Measurements from ENCODE around the gene LPP. TPM values are rescaled to one million over a fixed set of nuclear protein-coding genes. Genes with fewer than 3 reads are reported as not detected.
A peak's percentile ranks its signal among the peaks of the same experiment; 100 is the strongest.

Gene LPP
- total and polyA plus RNA-seq, 2 of the 13 experiments (the other 11 are each of a cell fraction or from before 2014, with no cell fraction given), result 19.2 to 29.9 TPM

GRCh38 chr3:188157971-188158370, 4.0 kb downstream of the LPP start (continued):
- TF ChIP-seq PAXIP1 (CRISPR knock-in tag; conservative IDR thresholded peaks at IDR 0.05) (peak; percentile 74), ZNF3 (CRISPR knock-in tag; IDR thresholded peaks at IDR 0.05) (no peak), SRY (CRISPR knock-in tag; IDR thresholded peaks at IDR 0.05) (no peak), TBP (CRISPR knock-in tag; IDR thresholded peaks at IDR 0.05) (no peak), RFXAP (CRISPR knock-in tag; IDR thresholded peaks at IDR 0.05; ENCODE audit: borderline replicate concordance) (no peak), ZNF619 (CRISPR knock-in tag; IDR thresholded peaks at IDR 0.05) (no peak), SKI (IDR thresholded peaks at IDR 0.05; ENCODE audit: partially characterized antibody) (no peak), MTERF4 (CRISPR knock-in tag; IDR thresholded peaks at IDR 0.05) (no peak), ZMAT3 (CRISPR knock-in tag; conservative IDR thresholded peaks at IDR 0.05) (no peak), CSRNP2 (CRISPR knock-in tag; conservative IDR thresholded peaks at IDR 0.05; ENCODE audit: low read depth) (no peak), PCBP1 (IDR thresholded peaks at IDR 0.05; ENCODE audit: borderline replicate concordance, low read depth, low read length) (no peak), ZKSCAN8 (CRISPR knock-in tag; IDR thresholded peaks at IDR 0.05; ENCODE audit: borderline replicate concordance) (no peak), ZNF629 (CRISPR knock-in tag; conservative IDR thresholded peaks at IDR 0.05) (no peak), ZNF556 (CRISPR knock-in tag; IDR thresholded peaks at IDR 0.05; ENCODE audit: borderline replicate concordance) (no peak), JUNB (CRISPR knock-in tag; IDR thresholded peaks at IDR 0.05; ENCODE audit: borderline replicate concordance) (no peak), SMYD3 (CRISPR knock-in tag; IDR thresholded peaks at IDR 0.05) (no peak), STAT5B (CRISPR knock-in tag; IDR thresholded peaks at IDR 0.05) (no peak), SALL1 (CRISPR knock-in tag; IDR thresholded peaks at IDR 0.05) (peak; percentile 59; the same call in 1 of the 2 replicates), ZFP91 (CRISPR knock-in tag; IDR thresholded peaks at IDR 0.05; ENCODE audit: borderline replicate concordance) (no peak), ZSCAN31 (CRISPR knock-in tag; IDR thresholded peaks at IDR 0.05; ENCODE audit: low read depth) (no peak)
